Measurements from ENCODE around the gene DDA1. TPM values are rescaled to one million over a fixed set of nuclear protein-coding genes. Genes with fewer than 3 reads are reported as not detected.

Gene DDA1
- total and polyA plus RNA-seq, 10 of the 15 experiments (the other 5 are each of a cell fraction or from before 2014, with no cell fraction given), result 0.76 to 71.0 (median 39.4) TPM

DNA sequence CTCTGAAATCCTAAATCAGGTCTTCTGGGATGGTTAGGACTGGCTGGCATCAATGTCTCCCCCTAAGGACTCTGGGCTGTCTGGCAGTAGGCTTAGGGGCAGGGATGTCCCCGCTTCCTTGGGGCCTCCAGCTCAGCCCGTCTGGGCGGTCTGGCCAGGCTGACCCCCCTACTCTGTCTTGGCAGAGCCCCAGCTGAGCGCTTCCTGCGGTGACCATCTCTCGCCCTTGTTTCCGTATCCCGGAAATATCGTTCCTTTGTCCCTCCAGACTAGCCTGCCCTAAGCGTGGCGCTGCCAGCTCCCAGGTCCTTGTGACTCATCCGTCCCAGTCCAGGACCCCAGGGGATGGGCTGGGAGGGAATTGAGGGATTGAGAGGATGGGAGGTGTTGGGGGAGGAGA lies 39.3 kb downstream of the DDA1 start:
- no TSS peak for BruUV-seq (replicated peaks)
- intact Hi-C loops (cut with micrococcal nuclease; ENCODE audit: unreplicated experiment) (no loop called here), in situ Hi-C loops (cut with MboI) (loop anchor here (5.0 kb wide), 2 partner anchors 39 to 119 kb away; no protein-coding TSS in a partner anchor)
- Histone ChIP-seq H3K9ac (ENCODE audit: control insufficient read depth, insufficient read depth, low read length) (no peak overlapping the region), H2AFZ (ENCODE audit: control insufficient read depth, low read depth, low read length) (peak overlapping the region; percentile 28; the same call in 1 of the 2 replicates), H3K4me3 (no peak overlapping the region), H3K4me2 (ENCODE audit: control insufficient read depth, insufficient read depth) (no peak overlapping the region), H4K20me1 (ENCODE audit: control insufficient read depth, insufficient read depth) (no peaks in the 10 kb centered on the region), H3K36me3 (ENCODE audit: control insufficient read depth in 2 of 2, insufficient read depth in 2 of 2, low read length in 1 of 2) (no peaks in the 10 kb centered on the region), H3K4me1 (ENCODE audit: control insufficient read depth, insufficient read depth, low read length) (peaks cover 19% of the 10 kb centered on the region), H3K79me2 (ENCODE audit: control insufficient read depth, insufficient read depth, low read length) (no peaks in the 10 kb centered on the region), H3K27ac (ENCODE audit: control insufficient read depth, insufficient read depth) (no peak overlapping the region), H3K9me3 (replicated peaks; ENCODE audit: control insufficient read depth, insufficient read depth, low read length) (no peaks in the 10 kb centered on the region), H3K27me3 (replicated peaks in 1 of 2; ENCODE audit: control insufficient read depth in 2 of 2, insufficient read depth in 2 of 2, low read length in 1 of 2) (no peaks in the 10 kb centered on the region)
- FAIRE-seq (no peak), ATAC-seq (no peak), DNase-seq (ENCODE audit: low read depth, low spot score) (no peak)
- SMC1A ChIA-PET (ENCODE audit: uncharacterized antibody, unreplicated experiment), result interaction anchor here (1.2 to 6.6 kb wide), 2 partner anchors 34 to 38 kb away, joined by 3 to 69 read pairs; no protein-coding TSS in a partner anchor
- RAD21 ChIA-PET (ENCODE audit: unreplicated experiment), result interaction anchor here (1.6 to 4.6 kb wide), 2 partner anchors 28 to 37 kb away, joined by 3 to 32 read pairs; no protein-coding TSS in a partner anchor
- TF ChIP-seq RBBP5 (conservative IDR thresholded peaks at IDR 0.05), result no peak
- 0 out of 2 replicates have a peak, but pooled peaks have one; percentile 0 for TF ChIP-seq ZBTB40 (IDR thresholded peaks at IDR 0.05; ENCODE audit: borderline replicate concordance)
- TF ChIP-seq CHD2 (IDR thresholded peaks at IDR 0.05; ENCODE audit: borderline replicate concordance, low read depth, low read length), result no peak
- TF ChIP-seq TCF3 (IDR thresholded peaks at IDR 0.05; ENCODE audit: borderline replicate concordance, insufficient read depth, low read depth, low read length), result no peak
- TF ChIP-seq FOXM1 (IDR thresholded peaks at IDR 0.05; ENCODE audit: low read depth, low read length), result no peak
- TF ChIP-seq HDAC6 (IDR thresholded peaks at IDR 0.05; ENCODE audit: unreplicated experiment), result no peak
- TF ChIP-seq SMAD1 (IDR thresholded peaks at IDR 0.05; ENCODE audit: low read depth, partially characterized antibody), result no peak
- no peak for TF ChIP-seq ZNF622 (IDR thresholded peaks at IDR 0.05)
- TF ChIP-seq BCLAF1 (IDR thresholded peaks at IDR 0.05), result no peak
- 5% methylated on average over 12 of the region's 12 CpGs for WGBS (ENCODE audit: insufficient coverage, insufficient replicate concordance, low lambda C conversion rate, missing lambda C conversion rate)
- POLR2A ChIA-PET, result interaction anchor here (0.7 kb wide), 1 partner anchor 1373 kb away, joined by 3 read pairs; no protein-coding TSS in a partner anchor
- CTCF ChIA-PET, result interaction anchor here (9.2 kb wide), 1 partner anchor 39 kb away, joined by 170 read pairs; no protein-coding TSS in a partner anchor

Data from GM12878 (cell line).